HepG2 (cell line): ENCODE data around the gene DCC. TPM values are rescaled to one million over a fixed set of nuclear protein-coding genes. Genes with fewer than 3 reads are reported as not detected.

Source experiments
- ATAC-seq: fragments of 200-7000 bp; cut with Tn5 transposase; 3 replicates; pipeline ENCODE4 v1.9.1; 2020; ENCODE audit warnings: mild to moderate bottlenecking, moderate library complexity
- BruUV-seq: library from RNA; stranded (reverse); fragments of 400-500 nt; replicated peaks from 2 replicates; lab custom pipeline; 2021; lab: Mats Ljungman, UMichigan
- CTCF ChIA-PET: fragments of 300-600 bp; formaldehyde crosslinking; extraction: SDS; loops from one replicate; lab custom pipeline; 2021; ENCODE audit warnings: low total read pairs, inconsistent platforms, low intra/inter-chr PET ratio; lab: Yijun Ruan, JAX
- POLR2A ChIA-PET: fragments of 350-600 bp; sonication (Branson Sonifier 250); formaldehyde crosslinking; loops from one replicate; lab custom pipeline; 2020; ENCODE audit warnings: antibody characterized with exemption, inconsistent platforms; lab: Yijun Ruan, JAX
- DNase-seq: peaks from one replicate; pipeline ENCODE4 v3.0.0-alpha.2; 2015; ENCODE audit warnings: low spot score
- FAIRE-seq: peaks from 3 replicates; lab custom pipeline; 2011; peaks lifted over from hg19 to GRCh38; lab: Jason Lieb, UNC
- H2AFZ ChIP-seq: one replicate; pipeline ENCODE4 v1.6.1; 2011; ENCODE audit warnings: low read length, inconsistent platforms
- H3K27ac ChIP-seq: fragments of 300-600 bp; 3 replicates; pipeline ENCODE4 v1.8.0; 2011; ENCODE audit warnings: mixed run types, mild to moderate bottlenecking, mixed read lengths, low read length, inconsistent platforms; ENCODE audit not compliant: insufficient read depth; ENCODE audit errors: extremely low read length
- H3K27me3 ChIP-seq, 2 experiments: fragments of 200-600 bp in 1 of 2; 2 replicates in 1 of 2; 3 replicates in 1 of 2; pipeline versions ENCODE4 v1.6.0 to v1.8.0; 2011; ENCODE audit warnings: low read length in 2 of 2, mild to moderate bottlenecking in 2 of 2, moderate library complexity in 2 of 2, inconsistent platforms in 1 of 2; ENCODE audit not compliant: insufficient read depth in 2 of 2, control insufficient read depth in 1 of 2
- H3K36me3 ChIP-seq, 2 experiments: fragments of 200-600 bp in 1 of 2; replicated peaks in 1 of 2; 2 replicates in 1 of 2; 3 replicates in 1 of 2; pipeline versions ENCODE4 v1.5.1 to v1.8.0; 2011; ENCODE audit warnings: low read length in 2 of 2, inconsistent platforms in 1 of 2; ENCODE audit not compliant: insufficient read depth in 2 of 2, control insufficient read depth in 1 of 2
- H3K4me1 ChIP-seq: 2 replicates; pipeline ENCODE4 v1.5.1; 2012; ENCODE audit warnings: low read length, inconsistent platforms; ENCODE audit not compliant: insufficient read depth
- H3K4me2 ChIP-seq: 2 replicates; pipeline ENCODE4 v1.6.0; 2011; ENCODE audit warnings: low read depth, low read length, inconsistent platforms
- H3K4me3 ChIP-seq, 3 experiments: fragments of 200-600 bp in 1 of 3; sonication (generic), shearing (Covaris generic) in 1 of 3; replicated peaks in 1 of 3; 2 replicates each; pipeline ENCODE4 v1.5.1; 2011 to 2016; ENCODE audit warnings: low read length in 3 of 3, inconsistent platforms in 2 of 3, low read depth in 2 of 3, mild to moderate bottlenecking in 2 of 3, control low read depth in 1 of 3, mixed read lengths in 1 of 3; ENCODE audit not compliant: insufficient read depth in 1 of 3
- H3K79me2 ChIP-seq: one replicate; pipeline ENCODE4 v1.6.1; 2011; ENCODE audit warnings: low read length, inconsistent platforms; ENCODE audit not compliant: insufficient read depth
- H3K9ac ChIP-seq: 2 replicates; pipeline ENCODE4 v1.6.0; 2011; ENCODE audit warnings: mild to moderate bottlenecking, low read depth, low read length, inconsistent platforms; ENCODE audit not compliant: insufficient read depth
- H3K9me3 ChIP-seq: 2 replicates; pipeline ENCODE4 v1.5.1; 2012; ENCODE audit warnings: mild to moderate bottlenecking, low read length
- H4K20me1 ChIP-seq: 2 replicates; pipeline ENCODE4 v1.6.0; 2011; ENCODE audit warnings: inconsistent platforms, mild to moderate bottlenecking, low read length, moderate library complexity; ENCODE audit not compliant: insufficient read depth
- GRHL1 ChIP-seq: sonication (generic); formaldehyde crosslinking; conservative IDR thresholded peaks from 2 replicates; pipeline ENCODE4 v1.8.0; 2022; ENCODE audit warnings: missing genetic modification reagents
- HOXA5 ChIP-seq: sonication (generic); formaldehyde crosslinking; IDR thresholded peaks from 2 replicates; pipeline ENCODE4 v1.4.0; 2020; ENCODE audit warnings: missing genetic modification reagents
- MED13 ChIP-seq: sonication (generic); formaldehyde crosslinking; IDR thresholded peaks from 2 replicates; pipeline ENCODE4 v1.5.0; 2020; ENCODE audit warnings: missing genetic modification reagents
- ONECUT2 ChIP-seq: sonication (generic); formaldehyde crosslinking; IDR thresholded peaks from 2 replicates; pipeline ENCODE4 v1.4.0; 2020; ENCODE audit warnings: missing genetic modification reagents
- PRPF4 ChIP-seq: fragments of 200-400 bp; formaldehyde crosslinking; IDR thresholded peaks from 2 replicates; pipeline ENCODE4 v1.6.1; 2016; ENCODE audit warnings: low read length, low read depth; ENCODE audit not compliant: poor library complexity, severe bottlenecking
- ZKSCAN5 ChIP-seq: sonication (generic); formaldehyde crosslinking; IDR thresholded peaks from 2 replicates; pipeline ENCODE4 v1.5.1; 2020; ENCODE audit warnings: mild to moderate bottlenecking, missing genetic modification reagents
- ZNF264 ChIP-seq: sonication (generic); formaldehyde crosslinking; IDR thresholded peaks from 2 replicates; pipeline ENCODE4 v1.4.0; 2020; ENCODE audit warnings: missing genetic modification reagents
- ZNF318 ChIP-seq: sonication (generic); formaldehyde crosslinking; IDR thresholded peaks from 2 replicates; pipeline ENCODE4 v1.4.0; 2020; ENCODE audit warnings: mild to moderate bottlenecking, missing genetic modification reagents
- ZNF781 ChIP-seq: sonication (generic); formaldehyde crosslinking; IDR thresholded peaks from 2 replicates; pipeline ENCODE4 v1.5.1; 2020; ENCODE audit warnings: borderline replicate concordance, mild to moderate bottlenecking, missing genetic modification reagents; ENCODE audit errors: not compliant biosample characterization
- WGBS: methylation state at CpG from one replicate; pipeline ENCODE4 v1.1.6; 2017; ENCODE audit warnings: low lambda C conversion rate; 5-methylcytosine and 5-hydroxymethylcytosine counted together
- in situ Hi-C: cut with HindIII; loops from 2 replicates; pipeline ENCODE4 v1.10.0; 2017; ENCODE audit warnings: low pct_unique_long_range_greater_than_20kb; ENCODE audit not compliant: extremely low pct_ligation_motif_present
- intact Hi-C: fragments of 100-400 bp; cut with micrococcal nuclease; formaldehyde crosslinking; loops from one replicate; pipeline ENCODE4 v1.10.0; 2022; ENCODE audit not compliant: unreplicated experiment
- polyA plus RNA-seq, 8 experiments: library from polyadenylated mRNA; depleted of rRNA in 3 of 8; stranded (reverse) in 7 of 8; unstranded in 1 of 8; fragments of >200 nt; fragmentation: Illumina TruSeq in 4 of 8; extraction: Trizol in 4 of 8; gene quantifications; 2 replicates each; pipeline versions ENCODE4 v1.2.1 to v1.2.3, GENCODE V29; 2011 to 2016; ENCODE audit warnings: low read depth in 4 of 8, missing spikeins in 1 of 8, mixed read lengths in 1 of 8; ENCODE audit not compliant: insufficient read depth in 1 of 8
- total RNA-seq, 5 experiments: library from RNA; depleted of rRNA; stranded (reverse); fragments of >200 nt; fragmentation: Illumina TruSeq; extraction: Trizol; gene quantifications; 2 replicates each; pipeline ENCODE4 v1.2.3, GENCODE V29; 2016; ENCODE audit warnings: low read depth in 1 of 5

DCC gene
- total and polyA plus RNA-seq, 2 of the 13 experiments (the other 11 are each of a cell fraction or from before 2014, with no cell fraction given) = not detected

GRCh38 chr18:53387581-53387980 lies 1047.6 kb downstream of the DCC start:
- ATAC-seq = no peak
- H3K4me1 ChIP-seq = no peaks in the 10 kb centered on the region
- H4K20me1 ChIP-seq = no peaks in the 10 kb centered on the region
- no peak overlapping the region for H3K4me3 ChIP-seq
- no peaks in the 10 kb centered on the region for H3K9me3 ChIP-seq
- H3K27ac ChIP-seq = no peak overlapping the region
- FAIRE-seq = no peak
- H3K27me3 ChIP-seq = no peaks in the 10 kb centered on the region; a peak in 1 of 5 replicates
- TF ChIP-seq MED13 (CRISPR knock-in tag) (no peak), ZNF264 (CRISPR knock-in tag) (no peak), ZKSCAN5 (no peak), PRPF4 (no peak), ONECUT2 (CRISPR knock-in tag) (no peak), ZNF318 (CRISPR knock-in tag) (no peak), ZNF781 (CRISPR knock-in tag) (no peak), GRHL1 (CRISPR knock-in tag) (no peak), HOXA5 (CRISPR knock-in tag) (no peak)
- no peak overlapping the region for H3K9ac ChIP-seq
- no peak overlapping the region for H3K4me2 ChIP-seq
- in situ Hi-C loops = loop anchor here (25.0 kb wide), 1 partner anchor 675 kb away; no protein-coding TSS in a partner anchor
- intact Hi-C loops = no loop called here
- H2AFZ ChIP-seq = no peak overlapping the region
- CTCF ChIA-PET = no interaction called here
- H3K79me2 ChIP-seq = no peaks in the 10 kb centered on the region
- 2% methylated on average over 3 of the region's 3 CpGs for WGBS
- DNase-seq = no peak
- POLR2A ChIA-PET = no interaction called here
- no TSS peak for BruUV-seq
- H3K36me3 ChIP-seq = no peaks in the 10 kb centered on the region
